Glomerular visceral epithelial cell (primary cell): ENCODE data around the gene IFNA13.
A peak's percentile ranks its signal among the peaks of the same experiment; 100 is the strongest.
"Not testable (repeated sequence)": the region's sequence is repeated elsewhere in the genome, so short reads cannot be mapped to it uniquely, and the experiment has no call there.

Source experiments
- DNase-seq: peaks from one replicate; pipeline ENCODE4 v3.0.0-alpha.2; 2016; ENCODE audit errors: extremely low spot score

Gene IFNA13

GRCh38 chr9:21367957-21368356, at the start of gene IFNA13:
IFNA13 (minus strand) TSS chr9:21368057; CDS start chr9:21368010, 47 bp downstream.
- no peak for DNase-seq

- DNase-seq = peak; percentile 31
Observed at GRCh38 chr9:21415493-21416267, 47.8 kb upstream of the IFNA13 start.

GRCh38 chr9:21414220-21414940, 46.5 kb upstream of the IFNA13 start:
- peak; percentile 33 for DNase-seq

GRCh38 chr9:21413624-21414023, 45.8 kb upstream of the IFNA13 start:
- no peak for DNase-seq

GRCh38 chr9:21413151-21413550, 45.3 kb upstream of the IFNA13 start:
- DNase-seq = no peak

DNA sequence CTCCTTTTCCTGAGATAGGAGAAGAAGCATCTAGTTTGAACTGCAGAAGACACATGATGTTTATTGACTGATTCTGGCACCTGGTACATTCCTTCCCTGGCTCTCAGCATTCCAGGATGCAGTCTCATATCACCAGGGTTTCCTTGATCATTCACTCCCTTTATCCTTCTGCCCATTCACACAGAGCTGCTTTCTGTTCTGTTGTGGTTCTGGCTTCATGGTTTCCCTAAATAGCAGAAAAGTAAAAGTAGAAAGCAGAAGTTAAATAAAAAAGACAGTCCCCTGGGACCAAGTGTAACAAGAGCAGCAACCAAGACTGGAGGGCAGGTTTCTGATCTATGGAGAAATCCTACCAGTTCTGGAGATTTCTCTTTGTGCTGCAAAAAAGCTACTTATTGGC, 44.2 kb upstream of the IFNA13 start:
- no peak for DNase-seq

GRCh38 chr9:21408817-21409216, 41.0 kb upstream of the IFNA13 start, which contains the start of gene IFNA8:
IFNA8 (plus strand) TSS chr9:21409117; CDS start chr9:21409177, 60 bp downstream.
- no peak for DNase-seq

GRCh38 chr9:21404146-21404545, 36.3 kb upstream of the IFNA13 start:
- no peak for DNase-seq

DNA sequence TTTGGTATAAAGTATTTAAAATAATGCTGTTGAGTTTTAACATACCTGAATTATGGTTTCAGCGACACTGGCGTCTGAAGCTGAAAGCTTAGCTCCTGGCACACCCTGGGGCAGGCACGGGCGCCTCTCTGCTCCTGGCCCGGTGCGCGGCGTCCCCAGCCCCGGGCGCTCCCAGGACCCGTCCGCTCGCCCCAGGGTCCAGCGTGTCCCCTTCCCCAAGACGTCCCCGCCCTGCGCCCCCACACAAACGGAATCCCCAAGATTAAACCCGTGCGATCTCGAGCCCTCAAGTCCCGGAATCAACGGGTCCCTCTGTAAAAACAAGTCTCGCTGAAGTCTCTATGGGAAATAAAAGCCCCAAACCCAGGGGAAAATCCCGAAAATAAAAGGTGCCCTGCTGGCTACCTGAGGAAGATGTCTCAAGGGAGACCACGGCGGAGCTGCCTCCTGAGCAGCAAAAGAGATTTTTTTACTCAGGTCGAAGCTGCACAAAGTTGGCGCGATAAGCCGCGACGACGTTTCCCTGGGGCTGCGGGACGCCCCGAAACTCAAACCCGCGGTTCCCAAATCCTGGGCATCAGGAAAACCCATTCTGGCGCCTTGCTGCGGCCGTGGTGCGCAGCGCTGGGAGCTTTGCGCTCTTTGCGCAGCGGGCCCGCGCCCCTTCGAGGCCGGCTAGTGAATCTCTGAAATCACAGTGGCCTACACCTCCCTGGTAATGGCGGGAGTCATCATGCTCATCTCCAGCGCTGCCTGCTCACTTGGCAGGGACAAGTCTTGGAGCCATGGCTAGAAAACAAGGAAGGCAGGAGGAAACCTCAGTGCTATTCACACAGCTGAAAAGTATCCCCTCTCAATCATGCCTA, 34.8 kb upstream of the IFNA13 start:
- no peak for DNase-seq

DNA sequence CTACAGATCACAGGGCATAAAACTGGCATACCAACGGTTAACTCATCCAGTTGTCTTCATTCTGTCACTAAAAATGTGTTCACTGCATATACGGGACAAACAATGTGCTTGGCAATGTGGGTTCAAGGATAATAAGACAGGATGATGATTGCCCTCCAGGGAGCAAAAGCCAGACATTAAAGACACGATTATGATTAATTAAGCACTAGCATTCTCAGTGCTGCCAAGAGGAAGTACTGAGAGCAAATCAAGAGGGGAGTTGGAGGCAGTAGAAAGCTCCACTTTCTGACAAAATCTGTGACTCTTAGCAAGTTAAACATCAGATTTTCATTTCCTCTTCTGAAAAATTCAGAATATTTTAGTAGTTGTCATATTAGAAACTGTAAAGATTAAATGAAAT, 32.1 kb upstream of the IFNA13 start:
- DNase-seq = no peak

- no peak for DNase-seq
Observed at GRCh38 chr9:21398955-21399489, 31.2 kb upstream of the IFNA13 start.

- DNase-seq = peak; percentile 42
Observed at GRCh38 chr9:21395778-21396717, 28.2 kb upstream of the IFNA13 start.

DNA sequence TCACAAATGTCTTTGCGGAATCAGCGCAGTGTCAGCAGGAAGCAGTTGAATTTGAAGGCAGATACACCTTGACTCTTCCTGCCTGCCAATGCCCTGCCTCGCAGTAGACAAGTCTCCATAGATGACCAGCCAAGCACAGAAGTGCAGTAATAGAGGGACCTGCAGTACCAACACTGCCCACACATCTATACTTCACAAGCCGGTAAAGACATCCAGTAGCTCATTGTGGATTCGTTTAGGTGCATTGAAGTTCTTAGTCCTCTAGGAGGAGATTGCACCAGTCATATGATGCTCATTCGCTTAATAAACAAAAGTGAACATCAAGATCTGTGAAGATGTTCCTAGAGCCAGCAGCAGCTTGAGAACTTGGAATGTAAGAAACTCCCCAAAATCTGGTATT, 24.4 kb upstream of the IFNA13 start:
- DNase-seq = peak; percentile 20

GRCh38 chr9:21385131-21385670, 17.3 kb upstream of the IFNA13 start, which contains the start of gene IFNA2:
IFNA2 (minus strand) TSS chr9:21385398; CDS start chr9:21385329, 69 bp downstream.
- no peak for DNase-seq

- DNase-seq = no peak
Observed at GRCh38 chr9:21383627-21384026, 15.8 kb upstream of the IFNA13 start.

GRCh38 chr9:21381448-21382339, 13.8 kb upstream of the IFNA13 start:
- no peak for DNase-seq

DNA sequence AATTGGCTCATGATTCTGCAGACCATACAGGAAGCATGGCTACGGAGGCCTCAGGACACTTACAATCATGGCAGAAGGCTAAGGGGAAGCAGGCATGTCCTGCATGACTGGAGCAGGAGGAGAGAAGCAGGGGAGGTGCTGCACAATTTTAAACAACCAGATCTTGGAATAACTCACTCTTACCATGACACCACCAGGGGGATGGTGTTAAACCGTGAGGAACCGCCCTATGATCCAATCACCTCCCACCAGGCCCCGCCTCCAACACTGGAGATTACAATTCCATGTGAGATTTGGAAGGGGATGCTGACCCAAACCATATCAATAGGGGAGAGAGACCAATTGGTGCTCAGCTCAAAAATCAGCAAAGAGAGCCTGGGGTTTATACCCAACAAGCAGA, 3.6 kb upstream of the IFNA13 start:
- DNase-seq = not testable (repeated sequence)

DNA sequence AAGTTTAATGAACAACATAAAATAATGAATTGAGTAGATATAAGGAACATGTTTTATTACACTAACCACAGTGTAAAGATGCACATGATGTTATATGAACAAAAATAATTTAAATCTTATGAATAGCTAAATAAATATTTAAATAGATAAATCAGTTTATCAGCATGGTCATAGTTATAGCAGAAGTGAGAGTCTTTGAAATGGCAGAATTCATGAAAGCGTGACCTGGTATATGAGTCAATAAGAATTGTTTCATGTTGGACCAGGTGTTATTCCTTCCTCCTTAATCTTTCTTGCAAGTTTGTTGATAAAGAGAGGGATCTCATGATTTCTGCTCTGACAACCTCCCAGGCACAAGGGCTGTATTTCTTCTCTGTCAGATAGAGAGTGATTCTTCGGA, 688 bp downstream of the IFNA13 start:
- DNase-seq = not testable (repeated sequence)

DNA sequence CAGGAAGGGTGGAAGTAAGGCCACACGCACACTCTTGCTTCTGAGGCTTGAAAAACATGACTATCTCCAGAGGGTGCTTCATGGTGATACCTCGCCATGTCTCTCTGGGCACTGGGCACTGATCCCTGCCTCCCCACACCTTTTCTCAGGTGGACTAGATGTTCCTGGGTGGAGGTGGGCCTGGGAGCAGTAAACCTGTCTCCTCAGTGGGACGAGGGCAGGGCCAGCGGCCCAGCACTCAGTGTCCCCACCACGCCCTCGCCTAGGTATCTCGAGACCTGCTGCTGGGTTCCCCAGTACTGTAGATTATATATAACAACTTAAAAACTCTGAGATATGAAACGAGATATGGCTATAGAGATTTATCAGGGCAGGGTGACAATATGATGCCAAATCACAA, 5.6 kb downstream of the IFNA13 start:
- no peak for DNase-seq
